Measurements from ENCODE around the gene STOML3.

Gene STOML3

GRCh38 chr13:38980750-38981078, 9.9 kb downstream of the STOML3 start:
- DNase-seq (ENCODE audit: low spot score), result no peak

- no peak for DNase-seq (ENCODE audit: low spot score)
Observed at GRCh38 chr13:38979891-38980749, 10.5 kb downstream of the STOML3 start.

- DNase-seq (ENCODE audit: low spot score), result no peak
Observed at GRCh38 chr13:38970380-38971051, 20.1 kb downstream of the STOML3 start.

DNA sequence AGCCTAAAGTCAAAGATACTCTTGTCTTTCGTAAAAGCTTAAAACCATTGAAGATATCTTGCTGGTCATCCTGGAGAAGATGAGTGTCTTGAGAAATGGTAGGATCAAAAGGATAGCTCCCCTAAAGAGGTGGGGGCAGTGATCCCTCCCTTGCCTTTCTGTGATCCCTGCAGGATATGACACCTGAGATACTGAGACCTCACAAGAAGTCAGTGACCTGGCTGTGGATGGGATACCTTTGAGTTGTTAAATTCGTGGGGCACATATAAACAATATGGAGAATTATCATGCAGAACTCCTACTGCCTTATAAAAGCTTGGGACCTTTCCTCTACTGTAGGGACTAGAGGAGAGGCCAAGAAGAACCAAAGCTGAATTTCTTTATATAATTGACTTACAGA, 21.4 kb downstream of the STOML3 start:
- no peak for DNase-seq (ENCODE audit: low spot score)

GRCh38 chr13:38967446-38967845, 23.2 kb downstream of the STOML3 start:
- no peak for DNase-seq (ENCODE audit: low spot score)

GRCh38 chr13:38965281-38965680, 25.4 kb downstream of the STOML3 start:
- no peak for DNase-seq (ENCODE audit: low spot score)

- no peak for DNase-seq (ENCODE audit: low spot score)
Observed at GRCh38 chr13:38960175-38960574, 30.5 kb downstream of the STOML3 start.

DNA sequence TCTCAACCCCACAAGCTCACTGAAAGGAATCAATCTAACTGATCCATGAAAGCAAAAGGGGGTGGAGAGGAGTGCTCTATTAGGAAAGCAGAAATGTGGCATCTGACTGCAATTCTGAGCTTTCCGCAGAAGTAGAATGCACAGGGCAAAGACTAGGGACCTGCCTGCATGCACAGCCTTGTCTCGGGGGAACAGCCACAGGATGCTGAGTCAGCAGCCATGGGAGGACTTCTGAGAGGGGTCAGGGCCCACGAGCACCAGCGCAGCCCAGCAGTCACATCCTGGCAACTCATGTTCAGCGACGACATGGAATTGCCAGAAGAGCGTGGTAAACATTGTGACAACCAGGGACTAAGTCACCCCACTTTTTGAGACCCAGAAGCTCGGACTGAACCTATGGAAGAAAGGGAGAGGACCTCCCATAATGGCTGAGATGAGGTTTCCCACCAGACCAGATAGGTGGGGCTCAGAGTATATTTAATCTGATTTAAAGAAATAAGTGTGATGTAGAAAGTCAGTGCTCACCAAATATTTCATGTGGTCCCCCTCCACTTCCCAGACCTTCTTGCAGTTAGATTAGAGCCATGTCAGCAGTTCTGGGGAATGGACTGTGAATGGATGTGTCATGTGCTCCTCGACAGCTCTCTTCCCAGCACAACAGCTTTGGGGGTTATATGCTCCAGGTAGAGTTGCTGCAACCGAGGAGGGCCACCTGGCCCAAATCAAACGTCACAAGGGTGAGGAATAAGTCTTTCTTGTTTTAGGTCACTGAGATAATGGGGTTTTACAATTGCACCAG, 32.6 kb downstream of the STOML3 start:
- no peak for DNase-seq (ENCODE audit: low spot score)

DNA sequence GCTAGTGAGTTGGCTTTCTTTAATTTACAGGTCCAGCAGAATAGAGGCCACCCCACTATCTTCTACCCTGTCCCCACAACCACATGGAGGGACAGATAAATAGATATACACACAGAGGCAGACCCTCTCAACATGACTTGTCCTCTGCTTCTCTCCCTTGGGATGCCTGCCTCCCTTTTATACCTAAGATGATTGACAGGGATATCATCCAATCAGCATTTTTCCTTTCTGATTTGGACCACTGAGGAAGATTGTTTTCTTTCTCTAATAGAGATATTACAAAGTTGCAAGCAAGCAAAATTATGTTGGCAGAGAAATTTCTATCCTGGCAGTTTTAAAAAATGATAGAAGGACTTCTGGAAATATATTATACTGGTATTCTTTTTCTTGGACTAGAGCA, 35.8 kb downstream of the STOML3 start:
- DNase-seq (ENCODE audit: low spot score), result no peak

DNA sequence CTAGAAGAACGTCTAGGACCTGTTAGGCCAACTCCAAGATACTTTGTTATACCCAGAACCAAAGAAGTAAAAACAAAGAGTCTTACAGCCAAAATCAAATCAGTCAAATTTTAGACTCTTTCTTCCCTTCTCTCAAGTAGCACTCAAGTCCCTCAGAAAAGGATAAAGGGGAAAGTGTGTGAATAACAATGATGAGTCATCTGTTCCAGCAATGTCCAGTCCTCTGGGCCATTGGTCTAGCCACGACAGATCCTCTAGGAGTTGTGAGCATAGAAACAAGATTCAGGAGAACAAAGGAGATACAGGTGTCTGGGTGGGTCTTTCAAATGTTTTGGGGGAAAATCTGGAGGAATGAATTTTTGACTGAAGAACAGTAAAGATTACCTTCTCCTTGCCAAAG, 36.3 kb downstream of the STOML3 start:
- DNase-seq (ENCODE audit: low spot score), result no peak

DNA sequence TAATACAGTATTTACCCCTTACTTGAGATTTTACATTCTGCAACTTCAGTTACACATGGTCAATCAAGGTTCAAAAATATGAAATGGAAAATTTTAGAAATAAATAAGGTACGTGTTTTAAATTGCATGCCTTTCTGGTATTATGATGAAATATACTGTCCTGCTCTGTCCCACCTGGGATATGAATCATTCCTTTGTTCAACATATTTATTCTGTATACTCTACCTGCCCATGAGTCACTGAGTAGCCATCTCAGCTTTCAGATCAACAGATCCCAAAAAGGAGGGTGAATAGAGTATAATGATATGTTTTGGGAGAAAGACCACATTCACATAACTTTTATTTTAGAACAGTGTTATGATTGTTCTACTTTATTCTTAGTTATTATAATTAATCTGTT, 37.8 kb downstream of the STOML3 start:
- no peak for DNase-seq (ENCODE audit: low spot score)

- DNase-seq (ENCODE audit: low spot score), result no peak
Observed at GRCh38 chr13:38951525-38952313, 38.9 kb downstream of the STOML3 start.

GRCh38 chr13:38950987-38951386, 39.6 kb downstream of the STOML3 start:
- DNase-seq (ENCODE audit: low spot score), result no peak

GRCh38 chr13:38947054-38947453, 43.6 kb downstream of the STOML3 start:
- no peak for DNase-seq (ENCODE audit: low spot score)

DNA sequence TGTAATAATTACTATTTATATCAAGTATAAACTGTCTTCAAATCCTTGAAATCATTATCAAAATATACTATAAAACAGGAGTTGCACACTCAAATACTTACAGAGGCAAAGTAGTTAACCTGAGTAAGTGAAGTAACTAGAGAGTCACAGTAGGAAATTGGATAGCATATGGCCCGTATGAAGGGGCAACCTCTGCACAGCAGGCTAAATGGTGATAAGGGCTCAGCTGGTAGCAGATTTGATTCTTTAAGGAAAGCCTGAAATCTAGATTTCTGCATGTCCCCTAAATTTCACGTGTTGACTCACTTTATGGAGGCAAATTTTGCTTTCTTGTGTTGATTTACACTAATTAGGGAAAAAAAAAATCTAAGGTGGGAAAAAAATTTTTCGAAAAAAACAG, 46.4 kb downstream of the STOML3 start:
- DNase-seq (ENCODE audit: low spot score), result no peak

GRCh38 chr13:38943231-38943630, 47.4 kb downstream of the STOML3 start:
- no peak for DNase-seq (ENCODE audit: low spot score)

- DNase-seq (ENCODE audit: low spot score), result no peak
Observed at GRCh38 chr13:38941353-38941945, 49.2 kb downstream of the STOML3 start.

DNA sequence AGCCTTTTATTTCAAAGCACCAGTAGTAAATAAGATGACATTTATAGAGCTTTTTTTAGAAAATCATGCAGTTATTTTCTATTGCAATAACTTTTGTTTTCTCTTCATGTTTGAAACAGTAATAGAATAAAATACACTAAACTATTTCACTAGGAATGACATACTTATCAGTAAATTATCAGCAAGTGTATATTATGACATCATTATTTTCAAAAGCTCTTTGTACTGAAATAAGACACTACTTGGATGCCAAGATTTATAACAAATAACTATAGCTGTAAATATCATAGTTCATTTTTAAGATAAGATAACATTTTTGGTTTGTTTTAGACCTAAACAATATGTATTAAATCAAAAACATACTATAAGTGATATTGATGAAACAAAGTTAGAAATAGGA, 56.8 kb downstream of the STOML3 start:
- no peak for DNase-seq (ENCODE audit: low spot score)

DNA sequence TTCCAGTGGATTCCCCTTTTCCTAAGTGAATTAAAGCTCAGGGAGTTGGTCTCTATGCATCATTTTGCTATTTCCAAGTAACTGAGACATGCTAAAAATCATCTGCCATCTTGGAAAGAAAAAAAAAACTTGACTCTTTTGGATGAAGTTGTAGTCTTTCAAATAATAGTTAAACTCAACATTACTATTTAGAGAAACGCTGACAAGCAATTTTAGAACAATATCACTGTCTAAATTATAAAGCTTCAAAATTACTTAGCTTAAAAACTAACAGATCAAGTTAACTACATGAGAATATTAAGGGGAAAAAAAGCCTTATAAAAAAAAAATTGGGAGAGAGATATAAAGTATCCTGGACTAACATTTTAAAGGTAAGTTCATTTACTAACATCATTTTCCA, 68.5 kb downstream of the STOML3 start:
- DNase-seq (ENCODE audit: low spot score), result no peak

GRCh38 chr13:38921081-38921480, 69.5 kb downstream of the STOML3 start:
- no peak for DNase-seq (ENCODE audit: low spot score)

All from AG08396 (cell line).